ENCODE measurements around the gene ANKRD34B.
"Not testable (repeated sequence)": the region's sequence is repeated elsewhere in the genome, so short reads cannot be mapped to it uniquely, and the experiment has no call there.

ANKRD34B gene

GRCh38 chr5:80569961-80570786, at the start of gene ANKRD34B:
ANKRD34B (minus strand) TSS chr5:80570280; CDS start chr5:80560019, 10,261 bp downstream.
- DNase-seq, result no peak

GRCh38 chr5:80619086-80619485, 49.0 kb upstream of the ANKRD34B start:
- DNase-seq, result no peak

GRCh38 chr5:80618438-80618837, 48.4 kb upstream of the ANKRD34B start:
- no peak for DNase-seq

- no peak for DNase-seq
Measured at GRCh38 chr5:80615266-80615914, 45.3 kb upstream of the ANKRD34B start.

GRCh38 chr5:80609692-80610091, 39.6 kb upstream of the ANKRD34B start:
- no peak for DNase-seq

GRCh38 chr5:80608731-80609130, 38.7 kb upstream of the ANKRD34B start:
- DNase-seq, result no peak

- no peak for DNase-seq
Measured at GRCh38 chr5:80607832-80608231, 37.8 kb upstream of the ANKRD34B start.

GRCh38 chr5:80607343-80607742, 37.3 kb upstream of the ANKRD34B start:
- no peak for DNase-seq

- DNase-seq, result no peak
Measured at GRCh38 chr5:80600943-80601693, 31.0 kb upstream of the ANKRD34B start.

GRCh38 chr5:80597500-80597899, 27.4 kb upstream of the ANKRD34B start:
- no peak for DNase-seq

GRCh38 chr5:80594810-80595209, 24.7 kb upstream of the ANKRD34B start:
- DNase-seq, result no peak

GRCh38 chr5:80592761-80593160, 22.7 kb upstream of the ANKRD34B start:
- DNase-seq, result no peak

- DNase-seq, result no peak
Measured at GRCh38 chr5:80592105-80592504, 22.0 kb upstream of the ANKRD34B start.

GRCh38 chr5:80591352-80591751, 21.3 kb upstream of the ANKRD34B start:
- no peak for DNase-seq

GRCh38 chr5:80590766-80591165, 20.7 kb upstream of the ANKRD34B start:
- no peak for DNase-seq

GRCh38 chr5:80588858-80589540, 18.9 kb upstream of the ANKRD34B start:
- no peak for DNase-seq

- DNase-seq, result no peak
Measured at GRCh38 chr5:80584770-80585169, 14.7 kb upstream of the ANKRD34B start.

GRCh38 chr5:80580291-80580690, 10.2 kb upstream of the ANKRD34B start:
- not testable (repeated sequence) for DNase-seq

GRCh38 chr5:80579050-80579449, 9.0 kb upstream of the ANKRD34B start:
- no peak for DNase-seq

- DNase-seq, result no peak
Measured at GRCh38 chr5:80577707-80578106, 7.6 kb upstream of the ANKRD34B start.

- DNase-seq, result no peak
Measured at GRCh38 chr5:80576383-80576782, 6.3 kb upstream of the ANKRD34B start.

- DNase-seq, result no peak
Measured at GRCh38 chr5:80573062-80573461, 3.0 kb upstream of the ANKRD34B start.
